Activated T-helper 9 cell treated with anti-CD3 and anti-CD28 coated beads, Interleukin-2, amount 50 U/mL, for 16 hours (primary cell): ENCODE measurements around the gene CDC20B.
"Not testable (repeated sequence)": the region's sequence is repeated elsewhere in the genome, so short reads cannot be mapped to it uniquely, and the experiment has no call there.

Experiments used
- DNase-seq: peaks from one replicate; pipeline ENCODE4 v3.0.0-alpha.2; 2020; ENCODE audit warnings: low read depth

Gene CDC20B

DNA sequence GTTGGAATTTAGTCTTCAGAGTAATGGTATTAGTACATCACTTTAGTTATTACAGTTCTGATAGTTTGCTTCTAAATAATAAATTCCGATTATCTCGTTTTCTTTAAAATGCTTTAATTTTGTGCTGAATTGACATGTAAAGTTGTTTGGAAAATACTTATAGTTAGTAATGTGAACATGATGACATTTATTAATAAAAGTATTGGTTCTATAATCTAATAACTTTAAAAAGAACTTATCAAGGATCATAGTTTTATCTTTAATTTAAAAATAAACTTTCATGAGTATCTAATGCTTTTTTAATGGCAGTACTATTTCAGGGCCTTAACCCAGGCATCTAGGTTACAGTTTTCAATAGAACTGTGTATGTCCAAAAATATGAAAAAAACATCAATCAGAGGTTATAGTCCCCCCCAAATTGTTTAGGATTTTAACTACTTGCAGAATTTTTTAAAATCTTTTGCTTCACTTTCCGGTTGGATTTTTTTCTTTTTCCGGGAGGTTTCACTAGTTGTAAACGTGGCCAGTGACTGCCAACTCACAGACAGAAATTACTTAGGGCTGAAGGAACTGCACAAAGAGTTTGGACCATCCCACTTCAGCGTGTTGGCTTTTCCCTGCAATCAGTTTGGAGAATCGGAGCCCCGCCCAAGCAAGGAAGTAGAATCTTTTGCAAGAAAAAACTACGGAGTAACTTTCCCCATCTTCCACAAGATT lies 12.3 kb downstream of the CDC20B start:
- DNase-seq: no peak

DNA sequence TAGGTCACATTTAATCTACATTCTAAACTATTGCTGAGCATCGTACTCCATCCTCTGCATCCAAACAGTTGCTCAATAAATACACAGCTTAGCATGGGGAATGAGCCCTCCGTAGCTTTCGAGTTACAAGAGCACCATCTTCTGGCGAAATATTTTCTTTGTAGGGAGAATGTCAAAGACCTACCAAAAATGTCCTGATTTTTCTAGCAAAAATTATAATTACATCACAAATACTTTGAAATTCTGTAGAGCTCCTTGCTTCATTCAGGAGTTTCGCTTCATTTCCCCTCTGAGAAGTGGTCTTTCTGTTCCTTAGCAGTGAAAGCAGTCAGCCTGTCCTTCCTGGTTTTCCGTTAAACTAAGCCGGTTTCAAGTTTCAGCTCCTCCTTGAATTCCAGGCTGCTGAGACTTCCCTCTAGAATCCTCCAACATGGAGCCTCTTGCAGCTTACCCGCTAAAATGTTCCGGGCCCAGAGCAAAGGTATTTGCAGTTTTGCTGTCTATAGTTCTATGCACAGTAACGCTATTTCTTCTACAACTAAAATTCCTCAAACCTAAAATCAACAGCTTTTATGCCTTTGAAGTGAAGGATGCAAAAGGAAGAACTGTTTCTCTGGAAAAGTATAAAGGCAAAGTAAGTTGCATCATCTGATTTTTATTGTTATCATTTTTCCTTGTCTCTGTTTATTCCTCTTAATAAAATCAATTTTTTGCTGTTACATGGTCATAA lies 13.0 kb downstream of the CDC20B start, which contains the start of gene GPX8:
Gene GPX8 (plus strand): TSS at position 409 of the 730 bp plus-strand sequence. CDS start 22 bp downstream, at position 431.
- DNase-seq: no peak

DNA sequence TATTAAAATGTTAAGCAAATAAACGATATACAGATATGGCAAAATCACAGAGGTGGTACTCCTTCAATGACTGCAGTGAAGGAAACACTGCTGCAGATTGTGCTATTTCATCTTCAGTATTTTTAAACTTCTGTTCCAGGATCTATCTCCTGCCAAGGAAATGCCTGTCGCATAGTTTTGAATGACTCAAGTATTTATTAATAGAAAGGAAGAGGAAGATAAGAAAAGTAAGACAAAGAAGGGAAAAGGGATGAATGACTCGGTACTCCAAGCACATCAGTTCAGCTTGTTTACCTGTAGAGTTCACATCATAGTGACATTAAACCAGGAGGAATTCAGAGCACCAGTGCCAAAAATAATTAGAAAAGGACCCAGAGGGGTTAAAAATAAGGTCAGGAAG lies 18.1 kb downstream of the CDC20B start:
- no peak for DNase-seq

DNA sequence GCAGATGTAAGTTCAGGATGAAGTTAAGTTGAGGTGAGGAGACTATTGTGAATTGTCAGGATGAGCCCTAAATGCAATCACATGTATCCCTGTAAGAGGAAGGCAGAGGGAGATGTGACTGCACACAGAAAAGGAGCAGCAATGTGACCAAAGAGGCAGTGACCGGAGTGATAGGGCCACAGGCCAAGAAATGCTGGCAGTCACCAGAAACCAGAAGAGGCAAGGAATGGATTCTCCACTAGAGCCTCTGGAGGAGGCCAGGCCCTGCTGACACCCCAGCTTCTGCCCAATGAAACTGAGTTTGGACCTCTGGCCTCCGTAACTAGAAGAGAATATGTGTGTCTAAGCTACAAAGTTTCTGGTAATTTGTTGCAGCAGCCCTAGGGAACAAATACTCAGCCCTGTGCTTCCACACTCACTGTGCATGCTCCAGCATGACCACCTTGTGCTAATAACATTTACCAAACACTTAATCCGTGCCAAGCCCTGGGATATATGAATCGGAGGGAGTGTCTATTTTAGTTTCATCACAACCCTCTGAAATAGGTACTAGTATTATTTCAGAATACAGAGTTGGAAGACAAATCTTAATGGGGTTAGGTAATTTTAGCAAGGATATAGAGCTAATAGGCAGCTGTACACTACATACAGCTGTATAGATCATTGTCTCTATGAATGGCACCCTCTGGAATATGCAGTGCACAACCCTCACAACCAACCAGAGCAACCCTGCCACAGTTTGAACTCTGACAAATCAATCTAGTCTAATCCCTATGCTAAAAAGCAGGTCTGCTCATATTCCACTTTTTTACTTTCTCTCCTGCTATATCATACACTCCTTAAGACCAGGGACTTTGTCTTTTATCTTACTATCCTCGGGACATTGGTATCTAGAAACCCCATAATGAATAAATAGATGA lies 20.8 kb downstream of the CDC20B start:
- no peak for DNase-seq

DNA sequence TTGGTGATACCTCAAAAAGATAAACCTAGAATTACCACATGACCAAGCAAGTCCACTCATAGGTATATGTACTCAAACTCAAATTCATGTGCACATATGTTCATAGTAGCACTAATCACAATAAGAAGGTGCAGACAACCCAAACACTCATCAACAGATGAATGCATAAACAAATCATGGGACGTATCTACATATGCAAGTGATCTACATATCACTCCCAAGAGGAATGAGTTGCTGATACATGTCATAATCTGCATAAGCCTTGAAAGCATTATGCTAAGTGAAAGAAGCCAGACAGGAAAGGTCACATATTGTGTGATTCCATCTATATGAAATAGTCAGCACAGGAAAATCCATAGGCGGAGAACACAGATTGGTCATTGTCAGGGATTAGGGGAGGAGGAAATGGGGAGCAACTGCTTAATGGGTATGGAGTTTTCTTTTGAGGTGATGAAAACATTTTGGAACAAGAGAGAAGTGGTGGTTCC lies 23.6 kb downstream of the CDC20B start:
- DNase-seq: no peak

DNA sequence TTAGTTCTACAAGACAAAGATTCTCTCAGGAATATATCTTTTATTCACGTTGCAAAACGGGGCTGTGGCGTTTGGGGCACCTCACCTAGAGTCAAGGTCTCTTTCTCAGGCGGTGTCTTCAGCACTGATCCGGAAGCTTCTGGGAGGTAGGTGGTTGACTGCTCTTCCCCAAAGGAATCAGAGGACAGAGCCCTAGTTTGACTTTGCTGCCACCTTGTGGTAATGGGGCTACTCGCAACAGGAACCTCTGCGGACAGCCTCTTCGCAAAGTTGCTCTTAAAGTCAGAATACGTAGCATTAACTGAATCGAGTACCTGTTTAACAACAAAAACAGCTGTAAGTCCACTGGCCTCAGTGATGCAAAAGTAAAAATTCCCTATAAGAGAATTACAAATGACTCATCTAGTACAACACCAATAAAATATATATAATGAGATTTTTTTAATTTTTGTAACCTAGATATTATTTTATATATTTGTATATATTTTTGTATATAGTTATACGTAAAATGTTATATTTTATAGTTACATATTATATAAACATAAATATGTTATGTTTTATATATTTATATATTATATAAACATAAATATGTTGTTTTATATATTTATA lies 26.3 kb downstream of the CDC20B start:
- peak; percentile 64 for DNase-seq

DNA sequence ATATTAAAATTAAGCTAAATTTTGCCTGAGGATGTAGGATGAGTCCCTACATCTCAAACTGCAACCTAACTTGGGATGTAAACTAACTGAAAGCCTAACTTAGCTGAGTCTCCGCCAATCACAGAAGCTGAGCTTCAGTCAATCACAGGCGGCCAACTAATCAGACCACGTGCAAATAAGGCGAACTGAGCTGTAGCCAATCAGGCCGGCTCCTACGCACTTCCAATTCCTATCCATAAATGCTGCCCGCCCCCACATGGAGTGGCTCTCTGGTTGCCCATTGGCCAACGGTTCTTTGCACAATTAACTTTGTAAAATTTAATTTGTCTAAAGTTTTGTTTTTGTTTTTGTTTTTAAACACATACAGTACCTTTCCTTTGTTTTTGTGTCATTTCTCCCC lies 26.9 kb downstream of the CDC20B start:
- no peak for DNase-seq

DNA sequence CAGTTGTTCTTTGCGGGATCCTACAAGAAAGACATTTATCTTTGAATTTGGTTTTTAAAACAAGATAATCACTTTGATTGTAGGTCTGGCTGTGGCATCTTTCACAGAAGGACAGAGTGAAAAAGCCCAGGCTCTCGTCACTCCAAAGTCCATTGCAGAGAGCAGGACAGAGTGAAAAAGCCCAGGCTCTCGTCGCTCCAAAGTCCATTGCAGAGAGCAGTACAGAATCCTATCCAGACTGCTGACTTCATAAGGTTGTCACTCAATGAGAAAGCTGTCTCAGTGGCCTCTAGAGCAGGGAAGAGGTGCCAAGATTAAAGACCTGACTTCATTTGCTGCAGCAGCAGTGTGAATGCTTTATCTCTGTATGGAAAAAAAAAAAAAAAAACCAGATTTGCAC lies 29.4 kb downstream of the CDC20B start:
- no peak for DNase-seq

DNA sequence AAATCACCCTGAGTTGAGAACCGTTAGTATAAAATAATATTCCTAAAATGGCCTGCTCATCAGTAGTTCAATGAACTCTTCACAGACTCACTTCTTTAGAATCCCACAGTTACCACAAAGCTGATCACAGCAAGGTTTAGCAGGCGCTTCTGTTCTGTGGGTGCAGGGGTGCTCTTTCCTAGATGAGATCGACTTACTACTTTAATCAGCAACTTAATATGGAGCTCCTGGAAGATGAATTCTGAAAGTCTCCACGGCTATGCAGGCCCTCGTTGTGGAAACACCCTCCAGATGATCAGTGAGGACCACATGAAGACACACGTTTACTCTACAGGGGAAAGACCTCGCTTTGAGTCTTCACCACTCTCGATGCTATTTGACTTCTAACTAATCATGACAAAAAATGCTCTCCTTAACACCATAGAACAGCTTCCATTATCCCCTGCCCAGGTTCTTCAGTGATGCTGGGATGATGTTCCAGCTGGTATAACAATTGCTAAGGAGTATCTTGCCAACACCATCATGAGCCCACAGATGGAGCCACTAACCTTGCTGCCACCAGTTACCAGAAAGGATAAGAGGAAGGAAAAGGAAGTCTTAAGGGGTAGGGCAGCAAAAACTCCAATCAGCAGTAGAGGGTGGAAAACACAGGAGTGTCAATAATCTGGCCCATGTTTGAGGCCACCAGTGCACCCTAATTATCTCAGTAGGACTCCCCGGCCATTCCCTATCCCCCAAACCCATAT lies 30.9 kb downstream of the CDC20B start:
- no peak for DNase-seq

DNA sequence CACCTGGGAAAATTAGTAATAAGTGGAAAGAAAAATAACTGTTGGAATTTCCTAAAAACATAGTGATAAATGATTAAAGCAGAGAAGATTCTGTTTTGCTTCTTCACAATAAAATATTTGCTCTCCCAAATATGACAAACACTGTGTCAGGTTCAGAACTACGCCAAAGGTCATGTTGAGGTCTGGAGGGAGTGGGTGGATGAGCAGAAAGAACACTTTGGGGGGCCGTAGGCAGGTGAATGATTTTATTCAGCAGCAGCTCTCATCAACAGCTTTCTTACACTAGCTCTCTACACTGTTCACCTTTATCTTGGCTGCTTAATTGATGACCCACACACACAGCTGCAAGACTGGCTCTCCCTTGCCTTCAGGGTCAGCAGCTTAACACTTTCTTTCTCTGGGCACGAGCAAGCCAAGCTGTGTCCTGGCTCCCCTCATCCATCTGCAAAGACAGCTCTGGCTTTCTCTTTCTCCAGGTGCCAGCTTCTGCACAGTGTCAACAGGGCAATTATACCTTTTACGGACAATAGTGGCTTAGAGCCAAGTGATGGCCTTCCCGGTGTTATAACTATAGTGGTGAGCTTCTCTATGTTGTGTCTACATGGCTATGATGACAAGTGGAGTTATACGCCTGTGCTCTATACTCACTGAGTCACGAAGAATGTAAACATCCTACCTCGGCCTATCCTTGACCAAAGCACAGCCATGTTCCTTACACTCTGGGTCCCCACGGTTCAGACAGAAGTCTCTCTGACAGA lies 31.9 kb downstream of the CDC20B start:
- DNase-seq: no peak

DNA sequence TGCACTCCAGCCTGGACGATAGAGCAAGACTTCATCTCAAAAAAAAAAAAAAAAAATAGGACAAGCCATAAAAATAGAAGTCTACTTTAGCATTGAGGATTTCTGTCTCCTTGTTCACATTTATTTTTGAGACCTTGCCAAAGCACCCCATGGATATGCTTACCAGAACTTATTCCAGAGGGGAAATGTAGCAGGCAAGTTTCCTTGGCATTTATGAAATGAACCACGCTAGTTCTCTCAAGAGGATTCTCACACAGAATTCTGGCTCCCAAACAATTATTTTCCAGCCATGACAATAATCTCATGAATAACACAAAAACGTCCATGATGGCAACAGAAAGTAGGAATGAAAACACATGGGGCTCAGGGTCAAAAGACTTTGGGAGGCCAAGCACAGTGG lies 36.5 kb downstream of the CDC20B start:
- no peak for DNase-seq

DNA sequence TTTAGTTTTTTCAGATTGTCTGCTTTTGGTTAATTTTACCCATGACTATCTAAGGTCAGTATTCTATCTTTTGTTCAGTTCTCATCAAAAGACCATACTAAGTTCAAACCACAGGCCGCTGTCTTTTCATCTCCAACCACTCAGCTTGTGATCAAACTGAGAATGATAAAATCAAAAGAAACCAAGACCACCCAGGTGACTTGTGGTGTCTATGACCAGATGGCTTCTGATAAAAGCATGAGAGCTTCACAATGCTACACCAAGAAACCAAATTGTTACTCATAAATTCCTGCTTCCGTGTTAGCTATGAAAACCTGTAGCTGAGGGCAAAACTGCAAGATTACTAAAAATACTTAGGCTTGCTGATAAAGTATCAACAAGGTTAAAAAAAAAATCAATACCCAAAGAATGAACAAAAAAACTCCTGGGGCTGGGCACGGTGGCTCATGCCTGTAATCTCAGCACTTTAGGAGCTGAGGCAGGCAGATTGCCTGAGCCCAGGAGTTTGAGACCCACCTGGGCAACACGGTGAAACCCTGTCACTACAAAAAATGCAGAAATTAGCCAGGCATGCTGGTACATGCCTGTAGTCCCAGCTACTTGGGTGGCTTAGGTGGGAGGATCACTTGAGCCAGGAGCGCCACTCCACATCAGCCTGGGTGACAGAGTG lies 38.8 kb downstream of the CDC20B start:
- no peak for DNase-seq

DNA sequence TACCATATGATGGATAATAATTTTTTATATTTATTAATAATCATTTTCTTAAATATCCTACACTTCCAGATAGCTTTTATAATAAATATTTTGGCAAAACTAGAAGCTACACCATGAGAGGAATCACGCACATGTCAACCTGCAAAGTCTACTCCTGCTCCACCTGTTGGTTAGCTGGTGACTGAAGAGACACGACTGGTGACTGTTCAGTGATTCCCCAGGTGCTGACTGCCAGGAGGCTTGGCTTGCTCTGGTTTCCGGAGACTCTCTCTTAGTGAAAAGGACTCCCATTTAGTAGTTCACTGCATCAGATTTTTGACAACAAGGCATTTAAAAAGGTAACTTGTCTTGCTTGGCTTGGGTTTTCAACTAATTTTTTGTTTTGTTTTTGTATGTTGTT lies 49.6 kb downstream of the CDC20B start:
- DNase-seq: no peak

DNA sequence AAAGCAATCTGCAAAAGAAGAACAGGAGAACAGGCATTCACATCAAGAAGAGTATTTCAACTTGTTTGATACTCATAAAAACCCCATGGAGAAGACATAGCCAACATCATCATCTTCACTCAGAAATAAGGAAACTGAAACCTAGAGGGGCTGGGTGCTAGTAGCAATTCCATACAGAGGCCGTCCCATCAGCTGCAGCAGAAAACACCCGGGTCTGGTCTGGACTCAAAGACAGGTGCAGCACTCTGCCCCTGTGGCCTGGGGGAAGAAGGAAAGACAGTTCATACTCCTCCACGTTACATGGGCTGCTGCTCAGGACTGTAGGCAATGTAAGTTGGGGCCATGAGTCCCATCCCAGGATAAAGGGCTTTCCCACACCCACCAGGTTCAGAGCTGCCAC lies 58.9 kb downstream of the CDC20B start:
- no peak for DNase-seq

DNA sequence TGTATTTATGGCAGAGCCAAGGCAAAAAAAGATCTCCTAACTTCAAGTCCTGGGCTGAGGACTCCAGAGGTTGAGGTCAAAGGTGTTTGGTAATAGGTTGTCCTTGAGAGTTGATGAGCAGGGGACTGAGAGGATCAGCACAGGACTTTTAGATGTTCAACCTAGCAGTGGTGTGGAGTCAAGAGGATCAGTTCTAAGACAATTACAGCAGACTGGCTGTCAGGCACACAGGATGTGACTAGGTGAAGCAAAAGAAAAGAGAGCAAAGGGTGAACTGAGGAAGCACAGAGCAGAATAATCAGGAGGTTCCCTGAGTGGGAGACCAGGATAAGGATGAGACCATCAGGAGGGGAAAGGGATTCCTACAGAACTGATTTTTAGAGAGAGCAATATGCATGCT lies 59.6 kb downstream of the CDC20B start:
- no peak for DNase-seq

DNA sequence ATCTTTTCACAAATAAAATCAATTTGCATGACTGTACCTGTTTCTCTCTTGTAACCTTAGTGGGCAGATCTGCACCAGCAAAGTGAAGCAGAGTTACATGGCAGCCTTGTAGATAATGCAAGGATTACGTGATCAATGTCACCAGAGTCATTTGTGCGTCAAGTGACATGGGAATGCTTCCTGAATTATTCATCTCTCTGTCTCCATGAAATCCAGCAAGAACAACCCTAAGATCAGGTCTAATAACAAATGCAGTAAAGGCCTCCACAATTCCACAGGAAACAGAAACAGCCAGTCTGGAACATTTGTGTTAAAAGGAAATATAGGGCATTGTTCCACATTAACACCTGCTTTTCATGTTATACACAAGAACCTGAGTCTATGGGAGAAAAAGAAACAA lies 62.8 kb downstream of the CDC20B start:
- DNase-seq: no peak

DNA sequence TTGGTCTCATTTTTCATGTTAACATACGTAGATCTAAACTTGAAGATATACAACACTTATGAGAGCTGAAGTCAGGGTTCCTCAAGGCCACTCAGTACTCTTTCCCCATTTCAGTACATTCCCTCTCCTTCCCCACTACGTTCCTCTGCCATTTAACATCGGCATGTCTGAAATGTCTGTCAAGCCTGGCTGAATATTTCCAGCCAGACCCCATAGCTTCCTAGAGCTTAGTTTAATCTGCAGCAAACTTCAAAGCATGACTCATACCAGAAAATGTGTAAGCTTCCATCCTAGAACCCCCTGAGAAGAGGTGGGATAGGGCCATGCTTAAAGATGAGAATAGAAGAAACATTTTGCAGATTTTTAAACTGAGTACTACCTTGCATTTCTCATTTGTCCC lies 64.3 kb downstream of the CDC20B start:
- DNase-seq: no peak

DNA sequence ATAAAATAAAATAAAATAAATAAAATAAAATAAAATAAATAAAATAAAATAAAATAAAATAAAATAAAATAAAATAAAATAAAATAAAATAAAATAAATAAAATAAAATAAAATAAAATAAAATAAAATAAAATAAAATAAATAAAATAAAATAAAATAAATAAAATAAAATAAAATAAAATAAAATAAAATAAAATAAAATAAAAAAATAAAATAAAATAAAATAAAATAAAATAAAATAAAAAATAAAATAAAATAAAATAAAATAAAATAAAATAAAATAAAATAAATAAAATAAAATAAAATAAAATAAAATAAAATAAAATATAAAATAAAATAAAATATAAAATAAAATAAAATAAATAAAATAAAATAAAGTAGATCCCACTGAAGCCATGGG lies 67.0 kb downstream of the CDC20B start:
- not testable (repeated sequence) for DNase-seq

DNA sequence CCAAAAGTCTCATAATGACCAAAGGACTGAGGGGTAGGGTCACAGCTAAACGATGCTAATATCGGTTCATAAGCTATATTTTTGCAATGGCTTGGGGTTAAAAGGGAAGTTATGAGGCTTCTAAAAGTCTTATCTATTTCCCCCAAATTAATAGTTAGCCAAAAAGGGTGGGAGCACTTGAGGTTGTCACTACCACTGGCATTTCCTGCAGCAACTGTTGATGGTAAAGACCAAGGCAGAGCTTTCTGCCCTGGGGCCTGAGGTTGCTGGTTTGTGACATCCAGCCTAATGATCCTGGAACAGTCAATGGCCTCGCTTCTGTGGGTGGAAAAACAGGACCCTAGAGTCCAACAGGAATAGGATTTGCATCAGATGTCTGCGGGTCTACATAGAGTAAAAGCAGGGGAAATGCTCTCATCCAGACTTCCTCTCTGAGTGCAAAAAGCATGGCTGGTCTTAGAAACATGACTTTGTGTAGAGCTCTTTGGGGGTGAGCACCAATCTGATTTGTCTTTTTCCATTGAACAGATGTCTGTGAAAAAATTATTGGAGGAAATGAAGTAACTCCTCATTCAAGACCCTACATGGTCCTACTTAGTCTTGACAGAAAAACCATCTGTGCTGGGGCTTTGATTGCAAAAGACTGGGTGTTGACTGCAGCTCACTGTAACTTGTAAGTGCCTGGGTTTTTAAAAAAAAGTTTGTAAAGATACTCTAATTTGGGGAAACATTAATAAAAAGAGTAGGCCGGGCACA lies 67.9 kb downstream of the CDC20B start:
- no peak for DNase-seq
